ENCODE results near the gene OASL. TPM values are rescaled to one million over a fixed set of nuclear protein-coding genes. Genes with fewer than 3 reads are reported as not detected.

Gene OASL
- total and polyA plus RNA-seq, 12 donors, result 0.06 to 1.9 (median 0.56) TPM; not detected in 1

DNA sequence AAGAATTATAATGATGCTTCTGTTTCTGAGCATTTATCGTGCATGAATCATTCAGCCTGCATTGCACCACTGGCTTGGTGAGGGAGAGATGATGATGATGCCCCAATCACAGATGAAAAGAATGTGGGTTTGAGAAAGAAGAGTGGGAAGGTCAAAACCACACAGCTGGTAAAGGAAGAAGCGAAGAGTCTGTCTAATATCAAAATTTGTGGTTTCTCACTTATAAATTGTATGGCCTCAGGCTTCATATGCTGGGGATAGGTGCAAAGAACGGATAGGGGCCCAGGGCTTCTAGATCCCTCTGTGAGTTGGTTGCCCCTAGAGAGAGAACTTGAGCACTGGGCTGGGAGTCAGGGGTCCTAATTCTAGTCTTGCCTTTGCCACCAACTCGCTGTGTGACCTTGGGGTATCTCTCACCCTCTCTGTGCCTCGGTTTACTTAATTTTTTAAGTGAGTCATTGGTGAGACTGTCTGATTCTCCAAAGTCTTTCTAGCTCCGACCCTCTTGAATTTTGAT, 2.2 kb downstream of the OASL start:
- TF ChIP-seq POLR2A (IDR thresholded peaks at IDR 0.05), result no peak
- TF ChIP-seq, protein P1, sequence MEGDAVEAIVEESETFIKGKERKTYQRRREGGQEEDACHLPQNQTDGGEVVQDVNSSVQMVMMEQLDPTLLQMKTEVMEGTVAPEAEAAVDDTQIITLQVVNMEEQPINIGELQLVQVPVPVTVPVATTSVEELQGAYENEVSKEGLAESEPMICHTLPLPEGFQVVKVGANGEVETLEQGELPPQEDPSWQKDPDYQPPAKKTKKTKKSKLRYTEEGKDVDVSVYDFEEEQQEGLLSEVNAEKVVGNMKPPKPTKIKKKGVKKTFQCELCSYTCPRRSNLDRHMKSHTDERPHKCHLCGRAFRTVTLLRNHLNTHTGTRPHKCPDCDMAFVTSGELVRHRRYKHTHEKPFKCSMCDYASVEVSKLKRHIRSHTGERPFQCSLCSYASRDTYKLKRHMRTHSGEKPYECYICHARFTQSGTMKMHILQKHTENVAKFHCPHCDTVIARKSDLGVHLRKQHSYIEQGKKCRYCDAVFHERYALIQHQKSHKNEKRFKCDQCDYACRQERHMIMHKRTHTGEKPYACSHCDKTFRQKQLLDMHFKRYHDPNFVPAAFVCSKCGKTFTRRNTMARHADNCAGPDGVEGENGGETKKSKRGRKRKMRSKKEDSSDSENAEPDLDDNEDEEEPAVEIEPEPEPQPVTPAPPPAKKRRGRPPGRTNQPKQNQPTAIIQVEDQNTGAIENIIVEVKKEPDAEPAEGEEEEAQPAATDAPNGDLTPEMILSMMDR (IDR thresholded peaks at IDR 0.05), result no peak
- H3K27me3 ChIP-seq, result no peaks in the 10 kb centered on the region
- 74 to 78% (median 74%) methylated on average over 6 of the region's 6 CpGs for WGBS, 4 donors
- no peaks in the 10 kb centered on the region for H3K9me3 ChIP-seq (replicated peaks in 1 of 3)
- no peak overlapping the region for H3K4me3 ChIP-seq
- no peak overlapping the region for H3K27ac ChIP-seq
- DNase-seq, result no peak
- H3K4me1 ChIP-seq (replicated peaks in 1 of 2), result peaks cover 0 to 6% of the 10 kb centered on the region in 2 donors
- H3K36me3 ChIP-seq (replicated peaks in 1 of 2), result no peaks in the 10 kb centered on the region
- intact Hi-C loops (cut with DNase I), result no loop called here

DNA sequence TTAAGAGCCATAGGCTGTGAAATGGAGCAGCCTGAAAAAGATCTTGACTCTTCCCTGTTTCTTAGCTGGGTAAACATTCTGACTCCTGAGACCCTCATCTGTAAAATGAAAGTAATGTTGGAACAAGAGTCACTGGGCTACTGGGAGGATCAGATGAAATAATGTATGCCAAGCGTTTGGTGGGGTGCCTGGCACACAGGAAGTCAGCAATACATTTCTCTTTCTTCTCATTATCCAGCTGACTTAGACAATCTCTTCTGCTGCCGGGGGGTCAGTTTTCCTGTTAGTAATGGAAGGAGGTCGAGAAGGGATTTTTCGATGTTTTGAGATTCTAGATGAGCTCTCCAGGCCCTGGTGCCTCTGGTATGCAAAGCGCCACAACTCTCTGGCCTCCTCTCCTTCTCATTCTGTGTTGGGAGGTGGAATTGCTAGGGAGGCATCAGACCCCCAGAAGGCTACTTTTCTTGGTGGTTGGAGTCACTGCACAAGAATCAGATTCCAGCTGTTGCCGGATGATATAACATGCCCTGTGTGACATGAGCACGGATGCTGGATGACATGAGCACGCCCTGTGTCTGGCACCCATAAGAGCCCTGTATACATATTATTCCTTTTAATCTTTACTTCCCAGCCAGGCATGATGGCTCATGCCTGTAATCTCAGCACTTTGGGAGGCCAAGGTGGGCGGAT, 4.3 kb downstream of the OASL start:
- intact Hi-C loops (cut with DNase I), result no loop called here
- H3K4me1 ChIP-seq (replicated peaks in 1 of 2), result peaks cover 0 to 6% of the 10 kb centered on the region in 2 donors
- TF ChIP-seq POLR2A (IDR thresholded peaks at IDR 0.05), result no peak
- H3K27ac ChIP-seq, result no peak overlapping the region
- H3K36me3 ChIP-seq (replicated peaks in 1 of 2), result no peaks in the 10 kb centered on the region
- no peak for DNase-seq
- 80 to 89% (median 86%) methylated on average over 7 to 9 of the region's 9 CpGs for WGBS, 4 donors
- H3K27me3 ChIP-seq, result no peaks in the 10 kb centered on the region
- H3K9me3 ChIP-seq (replicated peaks in 1 of 3), result no peaks in the 10 kb centered on the region
- H3K4me3 ChIP-seq, result no peak overlapping the region

DNA sequence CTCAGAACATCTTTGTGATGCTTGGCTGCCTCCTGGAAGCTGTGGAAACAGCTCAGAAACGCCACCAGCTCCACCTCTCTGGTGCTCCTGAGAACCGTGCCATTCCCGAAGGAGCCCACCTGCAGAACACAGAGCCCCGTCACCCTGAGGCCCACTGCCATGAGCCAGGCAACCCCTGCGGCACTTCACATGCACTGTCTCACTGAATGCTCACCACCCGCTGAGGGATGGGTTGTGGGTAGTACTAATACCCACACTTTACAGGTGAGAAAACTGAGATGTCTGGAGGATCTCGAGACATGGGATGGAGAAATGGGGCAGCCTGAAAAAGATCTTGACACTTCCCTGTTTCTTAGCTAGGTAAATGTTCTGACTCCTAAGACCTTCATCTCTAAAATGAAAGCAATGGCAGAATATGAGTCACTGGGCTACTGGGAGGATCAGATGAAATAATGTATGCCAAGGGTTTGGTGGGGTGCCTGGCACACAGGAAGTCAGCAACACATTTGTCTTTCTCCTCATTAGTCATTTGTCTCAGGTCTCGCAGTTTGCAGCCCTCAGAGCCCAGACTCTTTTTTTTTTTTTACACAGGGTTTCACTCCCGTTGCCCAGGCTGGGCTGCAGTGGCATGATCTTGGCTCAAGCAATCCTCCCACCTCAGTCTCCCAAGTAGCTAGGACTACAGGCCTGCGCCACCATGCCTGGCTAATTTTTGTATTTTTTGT, 5.3 kb downstream of the OASL start:
- 64 to 78% (median 74%) methylated on average over 7 to 10 of the region's 10 CpGs for WGBS, 4 donors
- intact Hi-C loops (cut with DNase I), result no loop called here
- H3K27me3 ChIP-seq, result no peaks in the 10 kb centered on the region
- no peak overlapping the region for H3K4me3 ChIP-seq
- TF ChIP-seq, protein P1 (IDR thresholded peaks at IDR 0.05), result no peak
- no peak for TF ChIP-seq POLR2A (IDR thresholded peaks at IDR 0.05)
- no peak overlapping the region for H3K27ac ChIP-seq
- peaks cover 0 to 5% of the 10 kb centered on the region in 2 donors for H3K4me1 ChIP-seq (replicated peaks in 1 of 2)
- DNase-seq, result peak in 5 of 7 donors; percentile 29 to 49 (median 42)
- H3K9me3 ChIP-seq (replicated peaks in 1 of 3), result no peaks in the 10 kb centered on the region
- no peaks in the 10 kb centered on the region for H3K36me3 ChIP-seq (replicated peaks in 1 of 2)

DNA sequence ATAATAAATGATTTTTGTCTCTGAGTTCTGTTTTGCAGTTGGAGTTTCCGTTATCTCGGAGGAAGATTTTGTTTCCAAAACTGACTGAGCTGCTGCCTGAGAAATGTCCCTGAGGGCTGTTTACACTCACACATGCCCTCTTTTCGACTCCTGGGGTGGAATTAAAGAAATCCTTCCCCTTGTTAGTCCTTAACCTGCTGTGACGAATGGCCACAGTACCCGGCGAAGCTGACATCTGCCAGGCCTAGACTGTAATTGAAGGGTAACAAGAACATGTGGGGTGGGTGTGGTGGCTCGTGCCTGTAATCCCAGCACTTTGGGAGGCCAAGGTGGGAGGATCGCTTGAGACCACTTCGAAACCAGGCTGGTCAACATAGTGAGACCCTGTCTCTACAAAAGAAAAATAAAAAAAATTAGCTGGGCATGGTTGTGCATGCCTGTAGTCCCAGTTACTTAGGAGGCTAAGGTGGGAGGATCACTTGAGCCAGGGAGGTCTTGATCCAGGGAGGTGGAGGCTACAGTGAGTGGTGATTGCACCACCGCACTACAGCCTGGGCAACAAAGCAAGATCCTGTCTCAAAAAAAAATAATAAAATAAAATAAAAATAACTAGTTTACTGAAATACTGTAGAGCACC, 8.4 kb downstream of the OASL start:
- Histone ChIP-seq H3K9me3 (replicated peaks in 1 of 3) (no peaks in the 10 kb centered on the region), H3K27me3 (no peaks in the 10 kb centered on the region), H3K4me1 (replicated peaks in 1 of 2) (no peaks in the 10 kb centered on the region), H3K36me3 (replicated peaks in 1 of 2) (no peaks in the 10 kb centered on the region), H3K4me3 (no peak overlapping the region), H3K27ac (no peak overlapping the region)
- intact Hi-C loops (cut with DNase I), result no loop called here
- WGBS, 4 donors, result 61 to 80% (median 70%) methylated on average over 10 of the region's 10 CpGs
- no peak for TF ChIP-seq POLR2A (IDR thresholded peaks at IDR 0.05)
- TF ChIP-seq, protein P1 (IDR thresholded peaks at IDR 0.05), result no peak
- DNase-seq, result no peak
